Adipose tissue (tissue), 3 donors: Measurements from ENCODE around the gene AOAH. TPM values are rescaled to one million over a fixed set of nuclear protein-coding genes. Genes with fewer than 3 reads are reported as not detected.

Source experiments
- H3K27ac ChIP-seq: one replicate; pipeline ENCODE4 v1.5.1; 2013; ENCODE audit warnings: low read depth, low read length
- WGBS, 3 donors: extraction: QIAGEN DNeasy Blood & Tissue Kit; methylation state at CpG; one replicate each; pipeline ENCODE4 v1.1.7; 2013; 5-methylcytosine and 5-hydroxymethylcytosine counted together
- polyA plus RNA-seq, 3 donors: library from polyadenylated mRNA; stranded (reverse); fragments of 200-250 nt; gene quantifications; one replicate each; pipeline ENCODE4 v1.2.3, GENCODE V29; 2013
- donor health status: healthy with polysubstance abuse.
- donor health status: Bipolar disorder and iron deficiency.
- donor health status: healthy.

The AOAH gene
- polyA plus RNA-seq, 3 donors, result 1.3 to 12.6 (median 5.2) TPM

DNA sequence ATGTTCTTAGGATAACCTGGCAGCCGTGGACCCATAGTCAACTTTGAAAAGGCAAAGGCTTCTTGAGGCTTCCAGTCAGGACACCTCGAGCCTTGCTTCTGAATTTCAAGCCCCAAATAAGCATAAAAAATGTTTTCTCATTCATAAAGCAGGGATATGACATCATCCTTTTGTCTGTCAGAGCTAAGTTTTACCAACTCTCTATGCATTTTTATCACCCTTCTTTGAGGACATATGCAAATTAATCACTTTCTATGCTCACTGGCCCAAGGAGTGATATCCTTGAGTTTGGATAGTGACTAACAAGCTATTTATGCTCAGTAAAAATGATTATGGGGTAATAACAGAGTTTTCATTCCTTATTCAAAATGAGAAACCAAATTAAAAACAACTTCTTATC is 175.3 kb downstream of the AOAH start:
- no peak overlapping the region for H3K27ac ChIP-seq
- WGBS, 3 donors, result 83 to 91% (median 86%) methylated on average over 2 of the region's 2 CpGs

DNA sequence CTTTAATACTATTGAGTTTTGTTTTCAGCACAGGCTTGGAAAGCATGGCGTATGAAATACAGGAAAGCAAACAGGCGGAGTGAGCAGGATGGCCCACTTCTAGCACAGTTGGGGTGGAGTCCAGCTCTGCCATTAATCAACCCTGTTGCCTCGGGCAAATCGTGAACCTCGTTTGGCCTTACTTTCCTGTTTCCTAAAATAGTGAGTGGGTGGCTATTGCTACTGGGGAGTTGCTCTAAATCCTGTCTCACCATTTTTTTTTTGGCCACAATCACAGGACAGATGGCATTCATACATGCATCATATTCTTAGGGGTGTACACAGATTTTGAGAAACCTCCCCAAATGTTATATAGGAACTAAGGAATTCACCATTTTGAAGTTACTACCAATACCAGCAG is 176.9 kb downstream of the AOAH start:
- no peak overlapping the region for H3K27ac ChIP-seq
- WGBS, 3 donors, result 49 to 62% (median 55%) methylated on average over 5 of the region's 5 CpGs

DNA sequence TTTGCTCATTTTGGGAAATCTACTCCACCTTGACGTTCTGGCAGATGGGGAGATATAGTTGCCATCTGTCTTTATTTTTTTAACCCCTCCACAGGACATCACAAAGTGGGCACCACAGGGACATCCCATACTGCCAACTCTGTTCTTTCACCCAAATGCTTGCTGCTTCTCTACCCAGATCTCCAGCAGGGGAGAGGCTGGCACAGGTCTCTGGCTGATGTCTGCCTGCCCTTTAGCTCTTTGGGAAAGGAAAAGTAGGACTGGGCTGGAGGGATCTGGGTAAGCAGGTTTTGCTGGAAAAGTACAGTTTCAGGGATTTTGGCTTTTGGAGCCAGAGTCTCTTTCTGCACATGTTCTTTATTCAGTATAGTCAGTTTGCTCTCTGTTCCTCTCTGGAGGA is 178.0 kb downstream of the AOAH start:
- WGBS, 3 donors, result 29 to 56% (median 39%) methylated on average over 1 of the region's 1 CpG
- H3K27ac ChIP-seq, result no peak overlapping the region

DNA sequence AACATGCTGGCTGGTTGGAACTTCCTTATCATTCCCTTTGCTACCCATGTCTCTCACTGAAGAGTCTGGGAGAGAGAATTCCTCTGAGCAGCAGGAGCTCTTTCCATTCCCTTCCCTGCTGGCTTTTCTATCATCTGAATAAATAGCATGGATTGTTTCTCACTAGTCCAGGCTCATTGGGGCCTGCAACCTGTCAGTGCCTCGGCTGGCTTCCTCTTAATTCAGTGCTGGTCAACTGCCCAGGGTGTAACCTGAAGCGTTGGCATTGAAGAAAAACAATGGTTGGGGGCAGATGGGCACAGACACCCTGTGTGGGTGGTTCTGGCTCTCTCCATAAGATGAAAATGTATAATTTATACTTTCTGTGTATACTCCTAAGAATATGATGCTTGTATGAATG is 179.0 kb downstream of the AOAH start:
- WGBS, 3 donors, result 71 to 77% (median 73%) methylated on average over 2 of the region's 2 CpGs
- no peak overlapping the region for H3K27ac ChIP-seq

DNA sequence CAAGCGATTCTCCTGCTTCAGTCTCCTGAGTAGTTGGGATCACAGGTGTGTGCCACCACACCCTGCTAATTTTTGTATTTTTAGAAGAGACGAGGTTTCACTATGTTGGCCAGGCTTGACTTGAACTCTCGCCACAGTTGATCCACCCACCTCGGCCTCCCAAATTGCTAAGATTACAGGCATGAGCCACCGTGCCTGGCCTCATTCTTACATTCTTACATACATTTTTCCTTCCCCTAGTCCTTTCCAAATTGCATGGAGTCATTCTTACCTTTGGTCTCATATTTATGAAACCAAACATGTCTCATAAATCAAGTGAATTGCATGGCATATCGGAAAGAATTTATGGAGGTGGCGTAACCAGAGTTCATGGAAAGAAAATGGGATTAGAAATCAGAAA is 186.2 kb downstream of the AOAH start:
- 65 to 94% (median 84%) methylated on average over 7 of the region's 7 CpGs for WGBS, 3 donors

DNA sequence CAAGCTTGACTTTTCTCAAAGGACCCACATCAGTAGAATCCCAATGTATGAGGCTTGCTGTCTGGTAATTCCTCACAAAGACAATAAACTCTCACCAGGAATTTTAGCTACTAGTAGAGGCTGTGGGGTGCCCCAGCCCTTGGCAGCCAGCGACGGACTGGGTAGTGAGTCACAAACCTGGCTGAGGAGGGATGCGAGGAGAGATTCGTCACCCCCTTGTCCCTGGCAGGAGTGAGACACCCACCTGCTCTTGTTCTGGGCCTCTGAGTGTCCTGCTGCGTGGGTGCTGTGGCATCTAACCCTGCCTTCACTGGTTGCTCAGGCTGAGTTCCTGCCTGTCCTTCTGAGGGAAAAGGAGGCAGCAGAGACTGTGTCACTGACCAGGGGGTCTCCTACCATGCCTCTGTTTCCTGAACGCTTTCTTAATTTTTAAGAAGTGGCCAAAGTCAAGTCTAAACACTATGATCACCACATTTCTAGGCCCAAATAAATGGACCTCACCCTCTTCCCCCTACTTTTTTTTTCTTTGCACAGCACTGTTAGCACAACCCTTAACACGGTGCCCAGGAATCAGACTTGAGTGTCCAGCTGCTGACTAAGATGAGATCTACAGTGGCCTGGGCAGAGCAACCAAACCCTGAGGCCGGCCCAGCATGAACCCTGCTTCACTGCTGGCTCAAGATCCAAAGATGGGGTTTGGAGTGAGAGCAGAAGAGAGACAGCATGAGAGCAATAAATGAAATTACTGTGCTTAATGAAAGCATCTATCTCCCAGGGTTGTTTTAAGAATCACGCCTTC is 188.2 kb downstream of the AOAH start:
- WGBS, 3 donors, result 89 to 92% (median 90%) methylated on average over 9 of the region's 9 CpGs
- no peak overlapping the region for H3K27ac ChIP-seq

More for the DNA sequence above, 186.2 kb downstream of the AOAH start:
- H3K27ac ChIP-seq, result no peak overlapping the region

DNA sequence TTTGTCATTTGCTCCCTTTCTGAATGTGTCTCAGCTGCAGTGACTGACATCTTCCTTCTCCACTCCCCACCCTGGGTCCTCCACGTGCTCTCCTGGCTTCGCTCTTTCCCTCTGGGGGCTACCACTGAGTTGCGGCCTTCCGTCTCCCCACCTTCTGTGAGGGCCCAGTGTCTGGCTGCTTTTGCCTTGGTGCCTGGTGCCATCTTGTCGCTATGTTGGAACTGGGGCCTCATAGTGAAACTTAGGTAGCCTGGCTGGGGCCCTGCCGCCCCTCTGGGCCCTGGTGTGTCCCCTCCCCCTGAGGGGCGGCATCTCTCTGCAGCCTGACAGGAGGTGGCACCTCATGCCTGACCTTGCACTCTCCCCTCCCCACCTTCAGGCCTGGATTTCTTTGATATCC is 190.6 kb downstream of the AOAH start:
- no peak overlapping the region for H3K27ac ChIP-seq
- 91 to 95% (median 95%) methylated on average over 7 of the region's 7 CpGs for WGBS, 3 donors

DNA sequence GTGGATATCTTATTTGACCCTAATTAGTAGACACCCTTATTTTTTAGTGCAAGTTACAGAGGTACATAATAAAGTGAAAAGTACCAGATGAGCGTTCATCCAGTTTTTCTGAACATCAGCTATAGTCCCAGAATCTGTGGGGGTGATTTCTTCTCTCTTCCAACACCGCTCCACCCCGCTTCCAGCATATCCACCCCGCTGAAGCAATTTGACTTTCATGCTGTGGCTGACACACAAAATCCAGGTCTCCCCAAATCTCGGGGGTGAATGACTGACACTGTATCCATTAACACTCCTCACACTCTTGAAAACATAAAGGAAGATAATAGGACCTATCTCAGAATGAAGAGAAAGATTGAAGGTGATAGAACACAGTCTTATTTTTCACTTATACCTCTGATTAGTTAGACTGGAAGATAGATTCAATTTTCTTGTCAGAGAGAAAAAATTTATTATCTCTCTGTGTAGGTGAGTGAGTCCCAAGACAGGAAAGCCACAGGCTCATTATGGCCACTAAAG is 191.3 kb downstream of the AOAH start:
- 88 to 90% (median 88%) methylated on average over 5 of the region's 5 CpGs for WGBS, 3 donors

DNA sequence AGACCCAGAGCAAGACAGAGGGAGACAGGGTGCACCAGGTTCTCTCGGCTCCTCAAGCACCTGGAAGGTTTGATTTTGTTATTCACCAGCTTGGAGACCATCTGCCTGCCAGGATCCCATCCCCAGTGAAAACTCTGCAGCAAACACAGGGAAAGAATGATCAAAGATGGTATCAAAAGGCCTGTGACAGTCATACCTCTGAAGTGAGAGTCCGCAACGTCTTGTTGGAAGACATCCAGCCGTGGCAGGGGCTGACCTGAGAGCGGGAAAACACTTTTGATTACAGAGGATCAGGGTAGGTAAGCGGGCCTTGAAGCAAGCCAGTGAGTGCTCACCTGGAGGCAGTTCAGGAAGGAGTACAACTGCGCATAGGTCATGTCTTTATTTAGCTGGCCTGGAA is 192.3 kb downstream of the AOAH start:
- H3K27ac ChIP-seq, result no peak overlapping the region
- WGBS, 3 donors, result 87 to 92% (median 88%) methylated on average over 7 of the region's 7 CpGs

More for the DNA sequence above, 191.3 kb downstream of the AOAH start:
- H3K27ac ChIP-seq, result no peak overlapping the region

DNA sequence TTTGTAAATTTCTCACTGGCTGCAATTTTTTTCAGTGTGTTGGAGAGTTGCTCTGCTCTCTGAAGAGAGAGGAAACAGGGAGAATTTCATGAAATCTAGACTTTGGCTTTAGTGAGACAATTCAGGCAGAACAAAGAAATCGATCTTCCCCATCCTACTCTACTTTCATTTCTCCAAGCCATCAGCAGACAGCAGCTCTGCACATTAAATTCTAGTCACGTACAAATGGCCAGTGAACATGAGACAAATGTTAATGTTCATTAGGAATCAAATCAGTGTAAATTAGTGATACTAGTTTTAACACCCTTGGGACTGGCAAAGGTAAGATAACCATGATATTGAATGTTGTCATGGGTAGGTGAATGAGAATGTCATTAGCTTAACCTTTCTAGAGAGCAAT is 193.8 kb downstream of the AOAH start:
- H3K27ac ChIP-seq, result no peak overlapping the region
- WGBS, 3 donors, result 81 to 98% (median 88%) methylated on average over 2 of the region's 2 CpGs

DNA sequence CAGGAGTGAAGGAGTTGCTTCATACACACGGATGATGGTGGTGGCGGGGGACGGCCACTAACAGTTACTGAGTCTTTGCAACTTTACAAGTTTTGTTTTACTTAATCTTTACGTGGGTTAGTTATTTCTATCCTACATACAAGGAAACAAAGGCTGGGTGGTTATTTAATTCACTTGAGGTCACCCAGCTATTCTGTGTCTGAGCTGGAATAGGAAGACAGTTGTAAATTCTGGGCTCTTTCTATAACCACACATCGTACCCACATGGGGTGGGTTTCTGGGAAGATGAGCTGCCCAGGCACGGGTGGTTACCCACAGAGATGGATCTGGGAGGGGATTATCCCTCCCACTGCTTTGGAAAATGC is 196.8 kb downstream of the AOAH start:
- H3K27ac ChIP-seq, result no peak overlapping the region
- WGBS, 3 donors, result 63 to 87% (median 75%) methylated on average over 6 of the region's 6 CpGs

DNA sequence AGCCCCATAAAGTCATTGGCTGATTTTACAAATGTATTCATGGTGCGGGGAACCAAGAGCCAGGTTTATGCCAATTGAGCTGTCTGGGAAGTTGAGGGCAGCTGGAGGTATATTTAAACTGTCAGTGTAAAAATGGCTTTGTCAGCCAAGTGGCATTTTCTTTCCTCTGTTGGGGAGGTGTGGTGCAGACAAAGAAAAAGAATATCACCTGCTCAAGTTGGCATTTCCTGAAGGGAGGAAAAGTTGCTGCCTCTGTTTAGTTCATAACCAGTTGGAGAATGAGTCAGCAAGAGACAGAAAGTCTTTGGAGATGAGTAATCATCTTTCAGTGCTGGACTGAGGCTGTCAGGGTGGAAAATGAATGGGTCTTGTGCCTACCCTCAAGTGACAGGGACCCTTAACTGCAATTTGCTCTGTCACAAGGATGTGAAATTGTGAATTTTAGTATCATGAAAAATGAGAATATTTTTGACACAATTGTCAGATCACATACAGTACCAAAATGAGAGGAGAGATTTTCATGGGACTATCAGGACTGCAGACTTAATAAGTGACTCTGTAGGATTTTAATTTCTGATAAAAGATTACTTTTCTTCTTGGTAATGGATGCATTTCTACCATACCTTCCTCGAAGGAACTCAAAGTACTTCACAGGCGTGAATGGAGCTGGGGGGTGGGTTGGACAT is 197.3 kb downstream of the AOAH start:
- WGBS, 3 donors, result 71 to 90% (median 83%) methylated on average over 3 of the region's 3 CpGs
- H3K27ac ChIP-seq, result no peak overlapping the region

DNA sequence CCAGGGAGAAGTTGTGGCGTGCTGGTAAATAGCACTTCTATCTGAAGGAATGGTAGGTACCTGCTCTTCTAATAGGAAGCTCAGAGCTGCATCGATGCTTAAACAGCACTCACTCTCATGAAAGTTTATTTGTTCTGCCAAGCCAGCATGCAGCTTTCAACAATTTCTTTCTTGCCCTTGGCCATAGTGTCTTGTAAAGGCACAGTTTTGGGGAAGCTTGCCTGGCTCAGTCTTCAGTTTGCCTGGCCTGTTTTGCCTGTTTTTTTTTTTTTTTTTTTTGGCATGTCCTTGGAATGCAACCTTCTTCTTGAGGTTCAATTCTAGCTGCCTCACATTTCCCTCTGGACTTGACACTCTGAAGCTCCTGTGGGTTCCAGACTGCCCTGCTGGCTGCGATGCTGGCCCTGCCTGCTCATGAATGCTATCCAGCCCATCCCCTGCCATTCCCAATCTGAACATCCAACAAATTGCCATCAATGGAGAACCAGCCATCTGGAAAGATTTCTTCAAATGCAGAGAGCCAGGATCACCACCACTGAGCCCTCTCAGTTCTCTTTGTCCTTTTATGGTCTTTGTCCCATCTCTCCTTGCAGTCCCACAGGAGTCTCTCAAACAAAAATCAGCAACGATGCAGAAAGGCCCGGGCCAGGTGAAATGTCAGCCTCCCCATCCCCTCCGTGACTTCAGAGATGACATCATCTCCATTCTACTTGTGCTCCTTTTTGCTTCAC is 200.8 kb downstream of the AOAH start:
- 91 to 92% (median 92%) methylated on average over 6 of the region's 6 CpGs for WGBS, 3 donors

DNA sequence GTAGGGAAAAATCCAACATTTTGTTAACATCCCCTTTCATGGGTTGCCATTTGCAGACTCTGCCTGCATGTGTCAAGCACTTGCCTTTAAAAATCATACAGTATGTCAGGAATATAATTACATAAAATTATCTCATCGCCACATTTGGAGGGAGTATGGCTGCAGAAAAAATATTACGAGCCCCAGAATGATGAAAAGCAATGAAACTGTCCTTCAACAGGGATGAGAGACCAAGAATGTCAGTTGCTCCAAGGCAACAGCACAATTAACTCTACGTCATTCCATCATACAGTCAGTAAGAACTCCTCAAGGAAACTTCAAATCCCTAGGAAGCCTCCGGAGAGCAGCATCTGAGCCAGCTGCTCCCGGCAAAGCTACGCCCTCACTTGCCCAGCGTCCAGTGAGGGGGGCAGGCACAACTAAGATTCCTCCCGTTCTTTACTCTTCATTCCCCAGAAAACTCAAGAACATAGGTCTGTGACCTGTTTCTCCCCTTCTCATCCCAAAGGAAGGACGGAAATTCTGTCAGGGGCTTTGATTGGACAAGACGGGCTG is 201.8 kb downstream of the AOAH start:
- no peak overlapping the region for H3K27ac ChIP-seq
- 81 to 88% (median 82%) methylated on average over 10 of the region's 10 CpGs for WGBS, 3 donors

More for the DNA sequence above, 200.8 kb downstream of the AOAH start:
- no peak overlapping the region for H3K27ac ChIP-seq

DNA sequence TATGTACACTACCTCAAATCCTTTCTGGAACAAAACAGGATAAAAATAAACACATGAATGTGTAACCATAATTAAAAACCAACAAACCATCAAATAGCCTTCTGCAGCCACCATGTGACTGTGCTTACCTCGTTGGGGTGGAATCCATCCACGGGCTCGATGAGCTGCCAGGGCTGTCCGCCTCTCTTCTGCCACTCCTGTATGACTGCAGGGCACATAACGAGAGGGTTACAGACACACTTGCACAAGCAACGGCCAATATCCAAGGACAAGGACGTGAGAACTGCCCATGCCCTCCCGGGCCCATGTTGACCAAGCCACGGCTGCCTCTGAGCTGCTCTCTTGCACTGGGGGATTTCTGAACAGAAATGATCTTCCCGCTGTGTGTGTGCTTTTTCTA is 202.4 kb downstream of the AOAH start:
- 61 to 91% (median 84%) methylated on average over 10 of the region's 10 CpGs for WGBS, 3 donors
- H3K27ac ChIP-seq, result no peak overlapping the region

DNA sequence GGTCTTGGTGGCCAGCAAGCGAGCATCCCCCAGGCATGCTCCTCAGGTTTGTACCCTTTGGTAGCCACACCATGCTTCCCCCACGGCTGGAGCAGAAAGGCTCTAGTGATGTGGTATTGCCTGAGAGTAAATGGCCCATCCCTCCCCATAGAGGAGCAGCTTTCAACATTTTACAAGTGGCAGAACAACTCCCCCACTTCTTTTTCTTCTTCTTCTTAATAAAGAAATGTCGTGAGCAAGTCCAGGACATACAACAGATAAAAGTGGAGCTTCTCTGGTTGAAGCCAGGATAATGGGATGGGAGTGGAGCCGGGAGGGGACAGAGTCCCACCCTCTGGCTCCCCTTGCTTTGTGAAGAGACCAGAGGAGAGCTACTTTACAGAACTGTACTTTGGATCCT is 203.2 kb downstream of the AOAH start:
- no peak overlapping the region for H3K27ac ChIP-seq
- WGBS, 3 donors, result 70 to 93% (median 85%) methylated on average over 4 of the region's 4 CpGs

DNA sequence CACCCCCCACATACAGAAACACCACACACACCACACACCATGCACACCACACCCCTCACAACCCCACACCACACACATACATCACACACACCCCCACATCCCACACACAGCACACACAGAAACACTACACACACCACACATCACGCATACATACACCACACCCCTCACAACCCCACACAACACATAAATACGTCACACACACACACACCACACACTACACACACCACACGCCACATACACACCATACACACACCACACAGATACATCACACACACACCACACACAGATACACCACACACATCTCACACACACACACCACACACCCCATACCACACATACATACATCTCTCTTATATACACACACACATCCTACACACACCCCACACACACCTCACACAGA is 208.4 kb downstream of the AOAH start:
- WGBS, 3 donors, result 93 to 96% (median 95%) methylated on average over 3 of the region's 3 CpGs
- H3K27ac ChIP-seq, result no peak overlapping the region

DNA sequence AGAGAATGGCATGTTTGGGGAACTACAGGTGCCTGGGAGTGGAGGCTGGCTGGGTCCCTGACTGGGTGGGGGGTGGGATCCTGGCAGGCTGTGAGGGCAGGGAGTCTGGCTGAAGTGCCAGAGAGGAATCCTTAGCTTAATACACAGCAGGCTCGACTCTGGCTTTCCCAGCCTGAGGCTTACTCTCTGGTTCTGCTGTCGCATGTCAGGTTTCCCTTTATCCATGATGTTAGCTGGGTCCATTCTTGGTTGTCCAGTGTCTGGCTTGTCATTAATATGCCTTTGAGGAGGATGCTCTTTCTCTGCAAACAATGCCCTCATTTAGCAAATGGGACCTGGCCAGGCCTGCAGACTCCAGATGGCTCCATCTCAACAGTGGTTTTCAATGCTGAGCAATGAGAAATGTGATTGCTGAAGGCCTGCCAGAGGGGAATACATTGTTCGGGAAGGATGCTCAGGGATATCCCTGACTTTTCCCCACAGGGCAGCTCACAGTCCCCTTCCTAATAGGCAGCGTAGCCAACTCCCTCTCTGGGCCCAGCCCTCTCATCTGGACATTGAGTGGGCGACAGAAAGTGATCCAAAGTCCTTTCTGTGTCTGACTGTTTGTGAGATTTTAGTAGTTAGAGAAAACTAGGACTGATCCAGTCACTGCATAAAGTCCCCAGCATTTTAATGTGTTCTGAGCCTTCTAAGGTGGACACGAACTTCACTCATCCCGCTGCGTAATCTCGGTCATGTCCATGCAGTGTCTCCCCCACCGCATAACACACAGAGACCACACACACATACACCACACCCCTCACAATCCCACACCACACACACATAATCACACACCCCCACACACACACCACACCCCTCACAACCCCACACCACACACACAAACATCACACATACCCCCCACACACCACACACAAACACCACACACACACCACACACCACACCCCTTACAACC is 209.7 kb downstream of the AOAH start:
- H3K27ac ChIP-seq, result no peak overlapping the region
- WGBS, 3 donors, result 88 to 93% (median 92%) methylated on average over 10 of the region's 10 CpGs
